Vagina (tissue), 2 donors: ENCODE data around the gene SCYL1.

Experiments
- CTCF ChIP-seq, 3 experiments: fragments of 450-650 bp in 2 of 3; fragments of 200-600 bp in 1 of 3; sonication (generic) in 1 of 3; IDR thresholded peaks; one replicate each; pipeline ENCODE4 v1.5.1; 2017 to 2019; ENCODE audit warnings: antibody characterized with exemption in 3 of 3, mild to moderate bottlenecking in 2 of 3, moderate library complexity in 2 of 3
- POLR2A ChIP-seq, 2 donors: fragments of 450-650 bp; IDR thresholded peaks; one replicate each; pipeline ENCODE4 v1.6.1; 2017; ENCODE audit warnings: antibody characterized with exemption in 2 of 2, mild to moderate bottlenecking in 2 of 2, moderate library complexity in 2 of 2
- POLR2AphosphoS5 ChIP-seq, 2 donors: sonication (generic); formaldehyde crosslinking; IDR thresholded peaks; one replicate each; pipeline ENCODE4 v1.9.0; 2017; ENCODE audit warnings: antibody characterized with exemption in 2 of 2, mild to moderate bottlenecking in 2 of 2, low read depth in 1 of 2; ENCODE audit not compliant: insufficient read depth in 1 of 2

- no peak for TF ChIP-seq CTCF (IDR thresholded peaks at IDR 0.05)
- no peak for TF ChIP-seq POLR2AphosphoS5 (IDR thresholded peaks at IDR 0.05; ENCODE audit: insufficient read depth in 1 of 2, low read depth in 1 of 2)
- no peak for TF ChIP-seq POLR2A (IDR thresholded peaks at IDR 0.05)
Measured at GRCh38 chr11:65502274-65502554, 22.7 kb upstream of the SCYL1 start.
